DOHH2 (cell line): ENCODE measurements around the gene NAV2.

Experiments
- EZH2phosphoT487 ChIP-seq: fragments of 200-600 bp; sonication (generic); IDR thresholded peaks from 2 replicates; pipeline ENCODE4 v1.6.1; 2017; ENCODE audit warnings: borderline replicate concordance, mild to moderate bottlenecking, antibody characterized with exemption, low read length, moderate library complexity, mixed read lengths
- TF ChIP-seq, protein P1 (sequence below): fragments of 200-600 bp; sonication (generic); IDR thresholded peaks from one replicate; pipeline ENCODE4 v1.5.1; 2014; ENCODE audit warnings: antibody characterized with exemption, mild to moderate bottlenecking, low read depth, low read length; ENCODE audit not compliant: poor library complexity, severe bottlenecking

DNA sequence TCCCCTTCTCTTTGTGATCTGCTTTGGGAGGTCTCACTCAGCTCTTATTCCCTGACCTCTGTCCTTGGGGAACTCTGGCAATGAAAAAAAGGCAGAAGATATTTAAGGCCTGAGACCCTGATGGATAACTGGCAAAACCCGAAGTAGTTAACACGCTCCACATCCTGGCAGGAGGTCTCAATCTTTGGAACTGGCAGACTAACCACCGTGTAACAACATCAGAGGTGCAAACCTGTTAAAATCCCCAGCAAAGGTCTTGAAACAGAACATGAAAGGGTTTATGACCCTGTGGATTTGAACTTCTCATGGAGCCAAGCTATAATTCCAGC is 287.3 kb downstream of the NAV2 start:
- TF ChIP-seq, protein P1, sequence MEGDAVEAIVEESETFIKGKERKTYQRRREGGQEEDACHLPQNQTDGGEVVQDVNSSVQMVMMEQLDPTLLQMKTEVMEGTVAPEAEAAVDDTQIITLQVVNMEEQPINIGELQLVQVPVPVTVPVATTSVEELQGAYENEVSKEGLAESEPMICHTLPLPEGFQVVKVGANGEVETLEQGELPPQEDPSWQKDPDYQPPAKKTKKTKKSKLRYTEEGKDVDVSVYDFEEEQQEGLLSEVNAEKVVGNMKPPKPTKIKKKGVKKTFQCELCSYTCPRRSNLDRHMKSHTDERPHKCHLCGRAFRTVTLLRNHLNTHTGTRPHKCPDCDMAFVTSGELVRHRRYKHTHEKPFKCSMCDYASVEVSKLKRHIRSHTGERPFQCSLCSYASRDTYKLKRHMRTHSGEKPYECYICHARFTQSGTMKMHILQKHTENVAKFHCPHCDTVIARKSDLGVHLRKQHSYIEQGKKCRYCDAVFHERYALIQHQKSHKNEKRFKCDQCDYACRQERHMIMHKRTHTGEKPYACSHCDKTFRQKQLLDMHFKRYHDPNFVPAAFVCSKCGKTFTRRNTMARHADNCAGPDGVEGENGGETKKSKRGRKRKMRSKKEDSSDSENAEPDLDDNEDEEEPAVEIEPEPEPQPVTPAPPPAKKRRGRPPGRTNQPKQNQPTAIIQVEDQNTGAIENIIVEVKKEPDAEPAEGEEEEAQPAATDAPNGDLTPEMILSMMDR, result no peak
- no peak for TF ChIP-seq EZH2phosphoT487
